Esophagus muscularis mucosa (tissue), 4 donors: ENCODE results near the gene PIK3R6. TPM values are rescaled to one million over a fixed set of nuclear protein-coding genes. Genes with fewer than 3 reads are reported as not detected.
A peak's percentile ranks its signal among the peaks of the same experiment; 100 is the strongest.

Experiments used
- DNase-seq: peaks from one replicate; pipeline ENCODE4 v3.0.0-alpha.2; 2017; ENCODE audit errors: extremely low spot score
- H3K27ac ChIP-seq, 4 donors: fragments of 200-600 bp; sonication (generic); replicated peaks in 1 of 4; 1 replicate in 3 of 4; 2 replicates in 1 of 4; pipeline ENCODE4 v1.5.1; 2016 to 2019; ENCODE audit warnings: mild to moderate bottlenecking in 1 of 4
- H3K27me3 ChIP-seq, 4 donors: fragments of 200-600 bp; sonication (generic); one replicate each; pipeline versions ENCODE4 v1.5.1 to v1.6.0; 2016 to 2019
- H3K36me3 ChIP-seq, 4 donors: fragments of 200-600 bp; sonication (generic); one replicate each; pipeline ENCODE4 v1.5.1; 2016 to 2019
- H3K4me1 ChIP-seq, 4 donors: fragments of 200-600 bp; sonication (generic); one replicate each; pipeline ENCODE4 v1.5.1; 2016 to 2019
- H3K4me3 ChIP-seq, 4 donors: fragments of 200-600 bp; sonication (generic); 1 replicate in 2 of 4; 2 replicates in 2 of 4; pipeline ENCODE4 v1.5.1; 2016 to 2019; ENCODE audit warnings: mild to moderate bottlenecking in 4 of 4, moderate library complexity in 1 of 4
- H3K9me3 ChIP-seq, 4 donors: fragments of 200-600 bp; sonication (generic); 1 replicate in 3 of 4; 2 replicates in 1 of 4; pipeline ENCODE4 v1.5.1; 2016 to 2019
- EP300 ChIP-seq: sonication (generic); formaldehyde crosslinking; IDR thresholded peaks from one replicate; pipeline ENCODE4 v1.6.1; 2017; ENCODE audit warnings: antibody characterized with exemption
- POLR2A ChIP-seq: fragments of 450-650 bp; IDR thresholded peaks from one replicate; pipeline ENCODE4 v1.6.1; 2017; ENCODE audit warnings: antibody characterized with exemption, moderate library complexity, mild to moderate bottlenecking, low read depth
- POLR2AphosphoS5 ChIP-seq, 2 donors: sonication (generic); formaldehyde crosslinking; IDR thresholded peaks; one replicate each; pipeline ENCODE4 v1.6.1; 2017; ENCODE audit warnings: antibody characterized with exemption in 2 of 2
- WGBS: methylation state at CpG from one replicate; pipeline ENCODE4 v1.1.5; 2018; 5-methylcytosine and 5-hydroxymethylcytosine counted together
- intact Hi-C: fragments of 100-400 bp; cut with DNase I; formaldehyde crosslinking; loops from one replicate; pipeline ENCODE4 v1.15.1; 2023
- total RNA-seq, 4 donors: library from RNA; depleted of rRNA; stranded (reverse); fragments of >200 nt; gene quantifications; one replicate each; pipeline versions ENCODE4 v1.1.0 to v1.2.1, GENCODE V29; 2016
- TF ChIP-seq, protein P1 (sequence below), 3 experiments: fragments of 200-600 bp in 2 of 3; fragments of 450-650 bp in 1 of 3; sonication (generic) in 2 of 3; IDR thresholded peaks; one replicate each; pipeline ENCODE4 v1.5.1; 2017 to 2019; ENCODE audit warnings: antibody characterized with exemption in 3 of 3, mild to moderate bottlenecking in 2 of 3, moderate library complexity in 1 of 3

Gene PIK3R6, protein sequence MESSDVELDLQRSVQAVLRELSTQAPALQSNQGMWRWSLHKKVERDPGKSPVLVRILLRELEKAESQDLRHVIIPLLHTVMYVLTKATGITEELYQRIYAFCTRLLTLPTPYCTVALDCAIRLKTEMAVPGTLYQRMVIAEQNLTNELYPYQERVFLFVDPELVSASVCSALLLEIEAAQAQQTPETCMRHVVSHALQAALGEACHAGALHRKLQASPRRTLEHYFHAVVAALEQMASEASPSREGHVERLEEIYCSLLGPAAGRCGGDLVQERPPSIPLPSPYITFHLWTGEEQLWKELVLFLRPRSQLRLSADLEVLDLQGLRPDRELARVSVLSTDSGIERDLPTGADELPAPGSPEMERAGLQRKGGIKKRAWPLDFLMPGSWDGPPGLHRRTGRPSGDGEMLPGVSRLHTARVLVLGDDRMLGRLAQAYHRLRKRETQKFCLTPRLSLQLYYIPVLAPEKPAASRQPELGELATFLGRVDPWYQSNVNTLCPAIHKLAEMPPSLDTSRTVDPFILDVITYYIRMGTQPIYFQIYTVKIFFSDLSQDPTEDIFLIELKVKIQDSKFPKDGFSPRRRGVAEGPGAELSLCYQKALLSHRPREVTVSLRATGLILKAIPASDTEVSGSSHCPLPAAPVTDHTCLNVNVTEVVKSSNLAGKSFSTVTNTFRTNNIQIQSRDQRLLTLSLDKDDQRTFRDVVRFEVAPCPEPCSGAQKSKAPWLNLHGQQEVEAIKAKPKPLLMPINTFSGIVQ
- total RNA-seq = 1 to 10 TPM in 3 of 4 donors, under 1 TPM in 1; 0.52 to 3.3 (median 1.8) TPM

DNA sequence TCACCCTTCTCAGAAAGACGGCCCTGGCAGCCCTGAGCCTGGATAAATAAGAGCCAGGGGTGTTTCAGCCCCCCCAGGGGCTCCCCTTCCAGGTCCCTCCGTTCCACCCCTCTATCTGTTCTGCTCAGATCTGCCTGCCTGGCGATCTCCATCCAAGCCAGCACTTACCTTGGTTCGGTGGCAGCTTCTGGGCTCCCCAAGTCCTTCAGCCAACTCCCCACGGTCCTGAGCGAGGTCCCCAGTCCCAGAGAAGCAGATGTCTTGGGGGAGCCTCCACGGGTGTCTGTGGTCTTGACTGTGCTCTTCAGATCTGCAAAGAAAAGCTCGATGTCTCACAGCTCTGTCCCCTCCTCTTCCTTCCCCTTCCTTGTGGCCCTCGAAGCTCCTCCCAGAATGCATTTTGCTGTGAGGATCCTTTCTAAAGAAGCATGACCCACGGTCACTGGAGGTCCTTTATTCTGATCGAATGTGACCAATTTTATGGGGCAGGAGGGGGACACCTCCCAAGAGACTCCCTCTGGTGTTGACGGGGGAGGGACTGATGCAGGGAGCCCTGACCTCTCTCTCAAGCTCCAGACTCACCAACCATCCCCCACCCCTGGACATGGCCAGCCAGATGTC lies at the start of gene PIK3R6:
Gene PIK3R6 (minus strand): TSS at position 314 of the 621 bp plus-strand sequence. CDS start 17,880 bp downstream, outside the sequence.
- Histone ChIP-seq H3K9me3 (no peaks in the 10 kb centered on the region), H3K4me1 (no peaks in the 10 kb centered on the region), H3K36me3 (no peaks in the 10 kb centered on the region), H3K27ac (no peak within 1 kb of the TSS), H3K27me3 (peaks cover 0 to 15% (median 0%) of the 10 kb centered on the region in 4 donors), H3K4me3 (peak within 1 kb of the TSS; percentile 15 to 32 (median 24))
- no peak for DNase-seq
- TF ChIP-seq EP300 = no peak
- no peak for TF ChIP-seq POLR2A
- no peak for TF ChIP-seq POLR2AphosphoS5 (IDR thresholded peaks at IDR 0.05)
- TF ChIP-seq, protein P1, sequence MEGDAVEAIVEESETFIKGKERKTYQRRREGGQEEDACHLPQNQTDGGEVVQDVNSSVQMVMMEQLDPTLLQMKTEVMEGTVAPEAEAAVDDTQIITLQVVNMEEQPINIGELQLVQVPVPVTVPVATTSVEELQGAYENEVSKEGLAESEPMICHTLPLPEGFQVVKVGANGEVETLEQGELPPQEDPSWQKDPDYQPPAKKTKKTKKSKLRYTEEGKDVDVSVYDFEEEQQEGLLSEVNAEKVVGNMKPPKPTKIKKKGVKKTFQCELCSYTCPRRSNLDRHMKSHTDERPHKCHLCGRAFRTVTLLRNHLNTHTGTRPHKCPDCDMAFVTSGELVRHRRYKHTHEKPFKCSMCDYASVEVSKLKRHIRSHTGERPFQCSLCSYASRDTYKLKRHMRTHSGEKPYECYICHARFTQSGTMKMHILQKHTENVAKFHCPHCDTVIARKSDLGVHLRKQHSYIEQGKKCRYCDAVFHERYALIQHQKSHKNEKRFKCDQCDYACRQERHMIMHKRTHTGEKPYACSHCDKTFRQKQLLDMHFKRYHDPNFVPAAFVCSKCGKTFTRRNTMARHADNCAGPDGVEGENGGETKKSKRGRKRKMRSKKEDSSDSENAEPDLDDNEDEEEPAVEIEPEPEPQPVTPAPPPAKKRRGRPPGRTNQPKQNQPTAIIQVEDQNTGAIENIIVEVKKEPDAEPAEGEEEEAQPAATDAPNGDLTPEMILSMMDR (IDR thresholded peaks at IDR 0.05) = no peak
- WGBS = 57% methylated on average over 8 of the region's 12 CpGs
- intact Hi-C loops = no loop called here

DNA sequence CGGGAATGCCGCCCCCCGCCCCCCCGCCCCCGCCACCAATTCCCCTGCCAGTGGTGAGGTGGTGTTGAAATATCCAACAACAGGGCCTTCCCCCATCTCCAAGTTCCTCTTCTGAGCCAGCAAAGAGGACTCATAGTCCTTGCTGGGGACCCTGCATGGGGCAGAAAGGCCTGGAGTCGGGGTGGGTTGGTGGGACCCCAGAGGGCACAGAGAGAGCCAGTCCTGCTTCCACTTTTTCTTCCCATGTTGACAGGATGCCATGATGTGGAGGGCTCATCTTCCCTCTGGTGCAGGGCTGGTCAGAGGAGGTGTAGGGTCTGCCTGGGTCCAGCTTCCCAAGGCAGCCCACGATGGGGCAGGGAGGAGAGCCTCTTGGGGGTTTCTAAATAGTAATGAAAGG lies 49.0 kb upstream of the PIK3R6 start:
- Histone ChIP-seq H3K36me3 (no peaks in the 10 kb centered on the region), H3K27me3 (peaks cover 0 to 24% (median 0%) of the 10 kb centered on the region in 4 donors), H3K4me1 (no peaks in the 10 kb centered on the region), H3K27ac (peak overlapping the region in 1 of 4 donors; percentile 14), H3K9me3 (peaks cover 0 to 15% (median 12%) of the 10 kb centered on the region in 4 donors), H3K4me3 (no peak overlapping the region)
- TF ChIP-seq EP300 (no peak), POLR2AphosphoS5 (IDR thresholded peaks at IDR 0.05) (no peak), POLR2A (no peak)
- TF ChIP-seq, protein P1 (IDR thresholded peaks at IDR 0.05) = no peak
- DNase-seq = no peak
- WGBS = 72% methylated on average over 7 of the region's 7 CpGs
- intact Hi-C loops = no loop called here

DNA sequence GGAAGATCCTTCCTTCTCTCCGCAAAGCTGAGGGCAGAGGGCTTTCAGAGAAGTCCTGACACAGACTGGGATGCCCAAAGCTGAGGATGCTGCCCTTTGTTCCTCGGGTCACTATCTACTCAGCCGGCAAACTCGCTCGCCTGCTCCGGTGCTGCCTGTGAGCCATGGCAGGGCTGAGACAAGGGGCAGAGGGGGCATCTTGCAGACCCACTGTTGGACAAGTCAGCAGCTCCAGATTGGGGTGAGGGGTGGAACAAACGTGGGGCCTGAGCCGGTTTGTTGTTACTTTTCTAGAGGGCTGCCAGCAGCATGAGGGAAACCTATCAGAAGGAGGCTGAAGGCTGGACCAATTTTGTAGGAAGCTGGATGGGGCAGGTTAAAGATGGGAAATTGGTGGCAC lies 47.1 kb upstream of the PIK3R6 start:
- no peak for TF ChIP-seq POLR2A
- no peak for TF ChIP-seq EP300
- no peak for TF ChIP-seq POLR2AphosphoS5 (IDR thresholded peaks at IDR 0.05)
- TF ChIP-seq, protein P1 (IDR thresholded peaks at IDR 0.05) = no peak
- Histone ChIP-seq H3K4me3 (no peak overlapping the region), H3K4me1 (no peaks in the 10 kb centered on the region), H3K27ac (no peak overlapping the region), H3K9me3 (peaks cover 0 to 15% (median 12%) of the 10 kb centered on the region in 4 donors), H3K27me3 (peaks cover 0 to 35% (median 0%) of the 10 kb centered on the region in 4 donors), H3K36me3 (no peaks in the 10 kb centered on the region)
- DNase-seq = no peak
- 70% methylated on average over 8 of the region's 8 CpGs for WGBS
- intact Hi-C loops = no loop called here

DNA sequence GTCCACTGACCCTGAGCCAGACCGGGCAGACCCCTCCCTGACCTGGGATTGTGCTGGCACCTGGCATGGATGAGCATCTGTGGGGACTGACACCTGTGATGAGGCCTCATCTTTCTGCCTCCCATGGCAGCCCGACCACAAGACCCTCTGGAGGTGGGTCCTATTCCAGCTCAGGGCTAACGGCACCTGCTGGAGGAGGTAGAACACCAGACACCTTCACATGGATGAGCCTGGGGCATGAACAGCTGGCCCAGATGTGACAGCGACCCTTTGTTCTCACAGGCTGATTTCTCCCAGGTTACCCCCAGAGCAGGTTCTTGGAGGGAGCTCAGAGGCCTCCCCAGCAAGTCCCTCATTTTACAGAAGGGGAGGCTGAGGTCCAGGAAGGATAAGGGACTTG lies 46.4 kb upstream of the PIK3R6 start:
- intact Hi-C loops = no loop called here
- H3K4me1 ChIP-seq = no peaks in the 10 kb centered on the region
- no peak overlapping the region for H3K27ac ChIP-seq
- peaks cover 0 to 15% (median 12%) of the 10 kb centered on the region in 4 donors for H3K9me3 ChIP-seq
- DNase-seq = no peak
- H3K4me3 ChIP-seq = no peak overlapping the region
- no peak for TF ChIP-seq POLR2AphosphoS5 (IDR thresholded peaks at IDR 0.05)
- TF ChIP-seq POLR2A = no peak
- no peak for TF ChIP-seq EP300
- TF ChIP-seq, protein P1 (IDR thresholded peaks at IDR 0.05) = no peak
- H3K27me3 ChIP-seq = peaks cover 0 to 38% (median 0%) of the 10 kb centered on the region in 4 donors
- 74% methylated on average over 4 of the region's 4 CpGs for WGBS
- H3K36me3 ChIP-seq = no peaks in the 10 kb centered on the region
